Vagina (tissue), 2 donors: ENCODE results near the gene TMEM92.

Experiments
- CTCF ChIP-seq, 3 experiments: fragments of 450-650 bp in 2 of 3; fragments of 200-600 bp in 1 of 3; sonication (generic) in 1 of 3; IDR thresholded peaks; one replicate each; pipeline ENCODE4 v1.5.1; 2017 to 2019; ENCODE audit warnings: antibody characterized with exemption in 3 of 3, mild to moderate bottlenecking in 2 of 3, moderate library complexity in 2 of 3
- POLR2A ChIP-seq, 2 donors: fragments of 450-650 bp; IDR thresholded peaks; one replicate each; pipeline ENCODE4 v1.6.1; 2017; ENCODE audit warnings: antibody characterized with exemption in 2 of 2, mild to moderate bottlenecking in 2 of 2, moderate library complexity in 2 of 2
- POLR2AphosphoS5 ChIP-seq, 2 donors: sonication (generic); formaldehyde crosslinking; IDR thresholded peaks; one replicate each; pipeline ENCODE4 v1.9.0; 2017; ENCODE audit warnings: antibody characterized with exemption in 2 of 2, mild to moderate bottlenecking in 2 of 2, low read depth in 1 of 2; ENCODE audit not compliant: insufficient read depth in 1 of 2

- TF ChIP-seq CTCF (IDR thresholded peaks at IDR 0.05) (no peak), POLR2A (IDR thresholded peaks at IDR 0.05) (no peak), POLR2AphosphoS5 (IDR thresholded peaks at IDR 0.05; ENCODE audit: insufficient read depth in 1 of 2, low read depth in 1 of 2) (no peak)
These were observed 45.2 kb downstream of the TMEM92 start for GRCh38 chr17:50319306-50320004.
